Activated CD8-positive, alpha-beta memory T cell treated with anti-CD3 and anti-CD28 coated beads for 48 hours (primary cell): Measurements from ENCODE around the gene AMH.

Experiments
- DNase-seq, 3 experiments: peaks; one replicate each; pipeline ENCODE4 v3.0.0-alpha.2; 2020; ENCODE audit warnings: low read depth in 2 of 3, low spot score in 2 of 3

AMH gene

GRCh38 chr19:2221250-2221831, 27.8 kb upstream of the AMH start:
- no peak for DNase-seq

- DNase-seq = no peak
Observed at GRCh38 chr19:2221918-2222317, 27.2 kb upstream of the AMH start.

DNA sequence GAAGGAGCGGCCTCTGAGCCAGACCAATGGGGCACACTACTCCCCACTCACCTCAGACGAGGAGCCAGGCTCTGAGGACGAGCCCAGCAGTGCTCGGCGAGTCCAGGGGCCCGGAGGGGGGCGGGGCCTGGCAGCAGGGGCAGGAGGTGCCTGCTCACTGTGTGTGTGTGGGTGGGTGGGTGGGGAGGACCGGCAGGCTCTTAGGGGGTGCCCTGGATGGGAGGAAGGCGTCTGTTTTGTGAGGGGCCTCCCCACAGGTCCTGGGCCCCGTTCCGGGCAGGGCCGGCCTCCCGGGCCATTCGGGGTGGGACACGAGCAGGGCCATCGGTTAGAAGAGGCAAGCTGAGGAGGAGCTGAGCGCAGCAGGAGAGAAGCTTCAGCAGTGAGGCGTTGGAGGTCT, 25.7 kb upstream of the AMH start:
- no peak for DNase-seq

- no peak for DNase-seq
Observed at GRCh38 chr19:2223959-2224358, 25.2 kb upstream of the AMH start.

DNA sequence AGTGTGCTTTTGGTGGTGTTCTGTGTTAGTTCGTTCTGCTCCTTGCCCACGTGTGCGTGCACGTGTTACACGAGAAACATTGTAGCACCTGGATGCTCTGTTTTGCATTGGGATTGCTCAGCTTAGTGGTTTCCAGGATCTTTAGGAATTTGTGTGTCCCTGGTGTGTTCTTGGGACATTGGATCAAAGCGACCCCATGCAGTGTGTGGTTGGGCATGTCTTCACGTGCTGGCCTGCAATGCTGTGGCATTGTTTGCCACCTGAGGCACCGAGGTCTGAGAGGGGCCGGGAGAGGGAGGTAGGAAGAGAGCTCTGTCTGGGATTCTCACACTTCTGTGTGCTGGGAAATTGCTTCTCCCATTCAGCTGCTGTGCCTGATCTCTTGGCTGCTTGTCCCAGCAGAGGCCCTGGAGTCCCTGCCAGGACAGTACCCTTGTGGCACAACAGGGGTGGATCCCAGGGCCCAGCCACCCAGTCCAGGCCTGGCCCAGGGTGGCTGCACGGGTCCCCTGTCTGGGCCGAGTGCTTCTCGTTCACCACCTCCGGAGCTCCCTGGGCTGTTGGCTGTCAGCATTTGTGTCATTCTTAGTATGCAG, 24.3 kb upstream of the AMH start:
- no peak for DNase-seq

DNA sequence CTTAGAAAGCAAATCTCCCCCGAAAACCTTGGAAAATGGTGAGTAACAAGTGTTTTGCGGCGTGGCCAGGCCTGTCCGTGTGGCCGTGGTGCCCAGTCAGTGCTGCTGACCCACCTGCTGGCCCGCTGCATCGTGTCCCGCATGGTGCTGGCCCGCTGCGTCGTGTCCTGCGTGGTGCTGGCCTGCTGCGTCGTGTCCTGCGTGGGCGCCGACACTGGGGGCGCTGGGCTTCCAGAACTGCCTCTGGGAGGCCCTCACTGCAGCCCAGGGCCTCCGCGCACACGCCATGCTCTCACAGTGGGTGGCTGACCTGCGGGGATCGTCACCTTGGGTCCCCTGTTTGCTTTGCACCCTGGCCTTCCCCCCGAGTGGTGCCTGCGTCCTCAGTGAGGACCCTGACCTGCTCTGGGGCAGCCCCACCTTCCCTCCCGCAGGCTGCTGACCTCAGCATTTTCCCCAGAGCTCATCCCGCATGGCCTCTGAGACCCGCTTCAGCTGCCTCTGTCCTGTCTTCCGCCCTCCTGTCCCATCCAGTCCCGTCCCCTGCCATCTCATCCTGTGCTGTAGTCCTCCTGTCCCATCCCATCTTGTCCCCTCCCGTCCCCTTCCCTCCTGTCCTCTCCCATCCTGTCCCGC, 23.6 kb upstream of the AMH start:
- DNase-seq = no peak

GRCh38 chr19:2226051-2226839, 22.9 kb upstream of the AMH start:
- no peak for DNase-seq

DNA sequence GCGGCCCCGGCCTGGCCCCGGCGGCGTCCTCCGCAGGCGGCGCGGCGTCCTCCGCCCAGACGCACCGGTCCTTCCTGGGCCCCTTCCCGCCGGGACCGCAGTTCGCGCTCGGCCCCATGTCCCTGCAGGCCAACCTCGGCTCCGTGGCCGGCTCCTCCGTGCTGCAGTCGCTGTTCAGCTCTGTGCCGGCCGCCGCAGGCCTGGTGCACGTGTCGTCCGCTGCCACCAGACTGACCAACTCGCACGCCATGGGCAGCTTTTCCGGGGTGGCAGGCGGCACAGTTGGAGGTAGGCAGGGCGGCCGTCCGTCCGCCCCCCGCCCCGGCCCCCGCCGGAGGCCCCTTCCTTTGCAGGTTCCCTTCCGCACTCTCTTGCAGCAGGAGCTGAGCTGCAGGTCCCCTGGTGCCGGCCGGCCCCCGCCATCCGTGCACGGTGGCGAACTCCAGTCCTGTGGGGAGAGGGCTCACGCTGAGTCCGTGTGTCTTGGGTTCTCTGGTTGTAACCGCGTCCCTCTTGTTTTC, 22.2 kb upstream of the AMH start:
- no peak for DNase-seq

DNA sequence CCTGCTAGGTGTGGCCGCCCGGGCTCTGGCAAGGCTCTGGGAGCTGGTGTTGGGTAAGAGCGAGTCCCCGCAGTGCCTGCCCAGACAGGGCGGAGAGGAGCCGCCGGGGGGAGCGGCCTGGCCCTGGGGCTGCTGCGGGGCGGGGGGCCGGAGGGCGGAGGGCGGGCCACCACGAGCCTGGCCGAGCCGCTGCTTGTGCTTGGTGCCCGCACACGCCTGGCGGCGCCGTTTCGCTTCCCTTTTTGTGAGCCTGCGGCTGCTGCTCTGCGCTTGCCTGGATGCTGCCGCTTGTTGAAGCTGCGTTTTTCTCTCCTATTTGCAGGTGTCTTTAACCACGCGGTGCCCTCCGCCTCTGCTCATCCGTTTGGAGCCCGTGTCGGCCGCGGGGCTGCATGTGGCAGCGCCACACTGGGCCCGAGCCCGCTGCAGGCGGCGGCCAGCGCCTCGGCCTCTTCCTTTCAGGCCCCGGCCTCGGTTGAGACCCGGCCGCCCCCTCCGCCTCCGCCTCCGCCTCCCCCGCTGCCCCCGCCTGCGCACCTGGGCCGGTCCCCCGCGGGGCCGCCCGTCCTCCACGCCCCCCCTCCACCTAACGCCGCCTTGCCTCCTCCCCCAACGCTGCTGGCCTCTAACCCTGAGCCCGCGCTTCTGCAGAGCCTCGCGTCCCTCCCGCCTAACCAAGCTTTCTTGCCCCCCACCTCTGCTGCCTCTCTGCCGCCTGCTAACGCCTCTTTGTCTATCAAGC, 21.5 kb upstream of the AMH start:
- DNase-seq = no peak

DNA sequence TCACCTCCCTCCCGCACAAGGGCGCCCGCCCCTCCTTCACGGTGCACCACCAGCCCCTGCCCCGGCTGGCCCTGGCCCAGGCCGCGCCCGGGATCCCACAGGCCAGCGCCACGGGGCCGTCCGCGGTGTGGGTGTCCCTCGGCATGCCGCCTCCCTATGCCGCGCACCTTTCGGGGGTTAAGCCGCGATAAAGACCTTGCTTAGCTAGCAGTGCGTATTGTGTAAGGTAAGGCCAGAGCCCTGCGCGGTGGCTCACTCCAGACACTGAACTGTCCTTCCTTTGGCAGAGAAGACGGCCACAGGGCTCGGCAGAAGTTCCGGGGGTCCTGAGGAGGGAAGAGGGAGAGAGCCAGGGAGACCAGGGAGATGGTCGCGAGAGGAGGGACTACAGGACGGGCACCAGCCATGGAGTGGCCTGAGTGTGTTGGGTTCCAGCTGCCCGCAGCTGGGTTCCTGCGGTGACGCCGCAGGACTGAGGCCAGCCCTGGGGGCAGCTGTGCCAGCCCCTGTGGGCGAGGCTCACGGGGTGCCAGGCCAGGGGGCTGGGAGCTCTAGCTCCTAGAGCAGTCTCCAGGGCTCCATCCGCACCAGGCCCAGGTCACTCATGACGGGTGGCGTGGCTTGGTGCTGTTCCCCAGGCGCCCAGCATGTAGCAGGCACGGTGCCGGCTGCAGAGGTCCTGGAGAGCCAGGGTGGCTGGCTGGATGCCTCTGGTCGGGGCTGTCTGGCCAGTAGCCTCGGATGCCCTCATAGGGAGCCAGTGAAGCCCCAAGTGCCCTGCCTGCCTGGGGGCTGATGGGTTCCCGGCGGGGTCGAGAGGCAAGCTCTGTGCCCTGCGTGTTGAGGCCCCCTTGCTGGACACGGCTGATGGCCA, 20.7 kb upstream of the AMH start:
- DNase-seq = no peak

DNA sequence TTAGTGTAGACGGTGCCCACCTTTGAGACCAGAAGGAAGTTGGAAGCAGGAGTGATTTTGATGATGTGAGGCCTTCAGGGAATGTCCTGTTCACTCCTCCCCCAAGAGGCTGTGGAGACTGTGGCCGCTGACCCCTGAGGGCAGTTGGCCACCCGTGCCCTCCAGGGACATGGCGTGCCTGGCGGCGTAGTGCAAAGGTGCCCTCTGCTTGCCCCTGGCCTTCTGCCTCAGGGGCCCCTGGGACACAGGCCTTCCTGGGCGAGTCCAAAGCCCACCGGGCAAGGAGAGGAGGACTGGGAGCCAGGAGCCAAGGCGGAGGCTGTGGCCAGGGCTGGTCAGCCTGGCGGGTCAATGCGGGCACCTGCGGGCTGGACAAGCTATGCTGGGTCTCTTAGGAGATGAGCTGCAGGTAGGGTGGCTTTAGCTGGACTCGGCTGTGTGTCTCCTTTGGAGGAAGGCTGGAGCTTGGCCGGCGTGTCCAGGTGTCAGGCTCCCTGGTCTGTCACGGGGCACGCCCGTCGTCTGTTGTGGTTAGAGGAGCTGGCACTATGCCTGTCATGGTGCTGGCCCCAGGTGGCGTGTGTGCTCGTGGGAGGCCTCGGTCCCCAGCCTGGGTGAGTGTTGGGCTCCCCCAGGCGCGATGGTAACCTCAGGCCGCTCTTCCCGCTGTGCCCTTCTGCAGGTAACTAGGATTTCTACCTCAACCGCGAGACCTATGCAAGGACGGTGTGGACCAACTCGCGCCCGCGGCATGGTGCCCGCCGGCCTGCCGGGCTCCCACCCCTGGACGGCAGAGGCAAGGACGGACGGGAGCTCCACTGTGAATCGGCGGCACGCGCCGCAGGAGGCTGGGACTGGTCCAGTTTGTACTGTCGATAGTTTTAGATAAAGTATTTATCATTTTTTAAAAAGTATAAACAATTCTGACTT, 19.8 kb upstream of the AMH start:
- DNase-seq = no peak

- DNase-seq = no peak
Observed at GRCh38 chr19:2230033-2230531, 19.0 kb upstream of the AMH start.

- DNase-seq = no peak
Observed at GRCh38 chr19:2230807-2231533, 18.2 kb upstream of the AMH start.

- no peak for DNase-seq
Observed at GRCh38 chr19:2231621-2232221, 17.4 kb upstream of the AMH start.

DNA sequence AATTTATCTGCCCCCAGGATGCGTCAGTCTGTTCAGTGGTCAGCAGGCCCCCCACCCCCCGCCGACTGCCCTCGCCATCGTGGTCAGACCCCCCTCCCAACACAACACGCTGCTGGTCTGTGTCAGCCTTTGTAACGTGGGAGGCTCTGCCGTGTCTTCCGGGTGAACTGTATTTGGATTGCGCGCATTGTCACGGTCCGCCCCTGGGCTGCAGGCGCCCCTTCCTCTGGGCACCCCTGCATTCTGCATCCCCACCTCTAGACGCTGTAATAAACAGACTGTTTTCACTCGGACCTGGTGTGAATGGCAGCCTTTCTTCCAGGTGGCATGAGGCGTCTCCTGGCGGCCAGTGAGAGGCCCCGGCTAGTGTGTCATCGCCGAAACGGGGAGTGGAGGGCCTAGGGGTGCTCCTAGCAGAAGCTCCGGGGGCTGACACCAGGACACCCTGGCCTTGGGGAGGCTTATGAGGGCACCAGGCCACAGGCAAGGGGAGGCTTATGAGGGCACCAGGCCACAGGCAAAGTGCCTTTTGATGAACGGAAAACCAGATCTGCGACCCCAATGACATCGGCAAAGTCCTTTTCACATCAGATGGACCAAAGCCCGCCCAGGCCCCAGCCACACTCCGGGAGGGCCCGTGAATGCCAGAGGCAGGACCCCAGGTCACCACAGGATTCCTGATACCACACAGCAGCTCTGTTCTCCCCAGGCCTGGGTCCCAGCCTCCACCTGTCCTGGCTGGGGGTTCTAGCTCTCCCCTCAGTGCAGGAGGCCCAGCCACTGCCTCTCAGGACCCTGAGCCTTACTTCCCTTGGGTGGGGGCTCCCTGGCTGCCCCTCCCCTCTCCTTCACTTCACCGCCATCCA, 16.6 kb upstream of the AMH start:
- no peak for DNase-seq

- no peak for DNase-seq
Observed at GRCh38 chr19:2233601-2234280, 15.4 kb upstream of the AMH start.
